ENCODE measurements around the gene MYO15B.

- TF ChIP-seq CTCF (IDR thresholded peaks at IDR 0.05) (no peak), EZH2 (IDR thresholded peaks at IDR 0.05; ENCODE audit: borderline replicate concordance, insufficient read depth, low read depth, low read length, poor library complexity, severe bottlenecking) (no peak)
These were observed 14.1 kb upstream of the MYO15B start for GRCh38 chr17:75573540-75573957.
